ENCODE measurements around the gene CACNA1B. TPM values are rescaled to one million over a fixed set of nuclear protein-coding genes. Genes with fewer than 3 reads are reported as not detected.

Gene CACNA1B
- total RNA-seq, 1 experiment from 2014 or later = not detected

- Mint-ChIP-seq H3K4me1 (ENCODE audit: low read depth, unreplicated experiment) (no peaks in the 10 kb centered on the region), H3K27ac (ENCODE audit: unreplicated experiment) (no peak overlapping the region), H3K36me3 (ENCODE audit: insufficient read depth, unreplicated experiment) (peaks cover 6% of the 10 kb centered on the region), H3K9me3 (ENCODE audit: low read depth, unreplicated experiment) (no peaks in the 10 kb centered on the region), H3K27me3 (ENCODE audit: unreplicated experiment) (peaks cover 66% of the 10 kb centered on the region), H3K4me3 (ENCODE audit: low read depth, unreplicated experiment) (no peak overlapping the region)
- CTCF ChIA-PET = no interaction called here
- TF ChIP-seq, protein P1, sequence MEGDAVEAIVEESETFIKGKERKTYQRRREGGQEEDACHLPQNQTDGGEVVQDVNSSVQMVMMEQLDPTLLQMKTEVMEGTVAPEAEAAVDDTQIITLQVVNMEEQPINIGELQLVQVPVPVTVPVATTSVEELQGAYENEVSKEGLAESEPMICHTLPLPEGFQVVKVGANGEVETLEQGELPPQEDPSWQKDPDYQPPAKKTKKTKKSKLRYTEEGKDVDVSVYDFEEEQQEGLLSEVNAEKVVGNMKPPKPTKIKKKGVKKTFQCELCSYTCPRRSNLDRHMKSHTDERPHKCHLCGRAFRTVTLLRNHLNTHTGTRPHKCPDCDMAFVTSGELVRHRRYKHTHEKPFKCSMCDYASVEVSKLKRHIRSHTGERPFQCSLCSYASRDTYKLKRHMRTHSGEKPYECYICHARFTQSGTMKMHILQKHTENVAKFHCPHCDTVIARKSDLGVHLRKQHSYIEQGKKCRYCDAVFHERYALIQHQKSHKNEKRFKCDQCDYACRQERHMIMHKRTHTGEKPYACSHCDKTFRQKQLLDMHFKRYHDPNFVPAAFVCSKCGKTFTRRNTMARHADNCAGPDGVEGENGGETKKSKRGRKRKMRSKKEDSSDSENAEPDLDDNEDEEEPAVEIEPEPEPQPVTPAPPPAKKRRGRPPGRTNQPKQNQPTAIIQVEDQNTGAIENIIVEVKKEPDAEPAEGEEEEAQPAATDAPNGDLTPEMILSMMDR (IDR thresholded peaks at IDR 0.05; ENCODE audit: unreplicated experiment) = no peak
- no peak for DNase-seq
- intact Hi-C loops (cut with micrococcal nuclease; ENCODE audit: unreplicated experiment) = no loop called here
- BruUV-seq (replicated peaks) = no TSS peak
Measured at GRCh38 chr9:138071292-138071691, 193.7 kb downstream of the CACNA1B start.

DNA sequence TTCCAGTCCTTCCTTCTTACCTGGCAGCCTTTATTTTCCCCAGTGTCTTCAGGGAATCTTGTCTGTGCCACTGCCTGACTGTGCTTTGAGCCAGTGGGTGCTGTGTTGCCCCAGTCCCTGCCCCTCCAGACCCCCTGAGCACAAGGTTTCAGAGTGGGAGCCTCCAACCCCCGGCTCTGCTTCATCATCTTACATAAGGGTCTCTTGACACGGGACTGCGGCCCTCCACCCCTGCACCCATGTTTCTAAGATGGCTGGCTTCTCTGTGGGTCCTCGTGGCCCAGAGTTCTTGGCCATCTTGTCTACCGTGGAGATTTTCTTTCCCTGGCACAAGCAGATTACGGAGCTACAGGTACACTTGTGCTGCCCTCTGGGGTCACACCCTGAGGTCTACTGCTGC lies 194.1 kb downstream of the CACNA1B start:
- intact Hi-C loops (cut with micrococcal nuclease; ENCODE audit: unreplicated experiment) = no loop called here
- CTCF ChIA-PET = no interaction called here

GRCh38 chr9:138072161-138072842 lies 194.7 kb downstream of the CACNA1B start:
- peaks cover 6% of the 10 kb centered on the region for H3K36me3 Mint-ChIP-seq (ENCODE audit: insufficient read depth, unreplicated experiment)
- CTCF ChIA-PET = no interaction called here
- no peak overlapping the region for H3K27ac Mint-ChIP-seq (ENCODE audit: unreplicated experiment)
- no peak for DNase-seq
- H3K4me1 Mint-ChIP-seq (ENCODE audit: low read depth, unreplicated experiment) = no peaks in the 10 kb centered on the region
- intact Hi-C loops (cut with micrococcal nuclease; ENCODE audit: unreplicated experiment) = no loop called here
- peaks cover 66% of the 10 kb centered on the region for H3K27me3 Mint-ChIP-seq (ENCODE audit: unreplicated experiment)
- TF ChIP-seq, protein P1 (IDR thresholded peaks at IDR 0.05; ENCODE audit: unreplicated experiment) = no peak
- BruUV-seq (replicated peaks) = no TSS peak
- H3K4me3 Mint-ChIP-seq (ENCODE audit: low read depth, unreplicated experiment) = no peak overlapping the region
- H3K9me3 Mint-ChIP-seq (ENCODE audit: low read depth, unreplicated experiment) = peaks cover 2% of the 10 kb centered on the region

More for the DNA sequence above, 194.1 kb downstream of the CACNA1B start:
- no peak overlapping the region for H3K4me3 Mint-ChIP-seq (ENCODE audit: low read depth, unreplicated experiment)
- H3K27ac Mint-ChIP-seq (ENCODE audit: unreplicated experiment) = no peak overlapping the region
- H3K27me3 Mint-ChIP-seq (ENCODE audit: unreplicated experiment) = peaks cover 63% of the 10 kb centered on the region
- no peaks in the 10 kb centered on the region for H3K9me3 Mint-ChIP-seq (ENCODE audit: low read depth, unreplicated experiment)
- H3K4me1 Mint-ChIP-seq (ENCODE audit: low read depth, unreplicated experiment) = no peaks in the 10 kb centered on the region
- peaks cover 6% of the 10 kb centered on the region for H3K36me3 Mint-ChIP-seq (ENCODE audit: insufficient read depth, unreplicated experiment)
- TF ChIP-seq, protein P1 (IDR thresholded peaks at IDR 0.05; ENCODE audit: unreplicated experiment) = no peak
- no TSS peak for BruUV-seq (replicated peaks)
- DNase-seq = no peak

- intact Hi-C loops (cut with micrococcal nuclease; ENCODE audit: unreplicated experiment) = no loop called here
- no TSS peak for BruUV-seq (replicated peaks)
- Mint-ChIP-seq H3K4me3 (ENCODE audit: low read depth, unreplicated experiment) (no peak overlapping the region), H3K36me3 (ENCODE audit: insufficient read depth, unreplicated experiment) (peaks cover 6% of the 10 kb centered on the region), H3K9me3 (ENCODE audit: low read depth, unreplicated experiment) (peaks cover 4% of the 10 kb centered on the region), H3K27me3 (ENCODE audit: unreplicated experiment) (peaks cover 66% of the 10 kb centered on the region), H3K4me1 (ENCODE audit: low read depth, unreplicated experiment) (no peaks in the 10 kb centered on the region), H3K27ac (ENCODE audit: unreplicated experiment) (no peak overlapping the region)
- CTCF ChIA-PET = no interaction called here
- DNase-seq = no peak
- TF ChIP-seq, protein P1 (IDR thresholded peaks at IDR 0.05; ENCODE audit: unreplicated experiment) = no peak
Measured at GRCh38 chr9:138072897-138073296, 195.3 kb downstream of the CACNA1B start.
